GM18498 (cell line): ENCODE results near the gene KIAA1328.

Experiments used
- ATAC-seq: cut with Tn5 transposase; IDR thresholded peaks from one replicate; pipeline ENCODE4 v1.9.1; 2021; ENCODE audit warnings: mild to moderate bottlenecking, moderate library complexity; ENCODE audit not compliant: unreplicated experiment

Gene KIAA1328

GRCh38 chr18:37249171-37249886 lies 420.4 kb downstream of the KIAA1328 start:
- no peak for ATAC-seq

DNA sequence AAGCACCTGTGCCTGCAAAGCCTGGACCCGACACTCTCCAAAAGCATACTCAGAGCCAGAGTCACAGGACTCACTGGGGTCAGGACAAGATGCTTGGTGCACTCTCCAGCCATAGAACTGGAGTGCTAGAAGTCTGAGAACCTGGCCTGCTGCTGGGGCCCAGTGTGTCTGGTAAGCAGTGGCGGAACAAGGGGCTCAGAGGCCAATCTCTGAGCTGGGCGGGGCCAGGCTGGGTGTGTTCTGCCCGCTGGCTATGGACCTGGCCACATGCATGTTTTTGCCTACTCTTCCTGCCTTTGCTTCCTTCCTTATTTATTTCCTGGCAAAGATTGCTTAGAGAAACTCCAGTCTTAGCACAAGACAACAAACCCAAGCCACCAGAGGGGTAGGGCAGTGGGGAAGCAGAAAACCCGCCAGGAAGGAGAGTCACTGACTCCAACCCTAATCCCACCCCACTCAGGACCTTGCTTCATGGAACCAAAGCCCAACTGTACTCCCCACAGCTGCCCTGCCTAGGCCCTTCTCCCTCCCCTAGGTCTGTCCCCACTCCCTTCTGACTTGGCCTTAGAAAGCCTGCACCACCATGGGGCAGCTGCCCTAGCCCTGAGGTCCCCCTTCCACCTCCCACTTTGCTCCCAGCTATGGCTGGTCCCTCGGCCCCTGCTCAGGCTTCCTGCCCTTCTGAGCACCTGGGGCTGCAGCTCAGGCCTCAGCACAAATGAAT lies 421.1 kb downstream of the KIAA1328 start:
- no peak for ATAC-seq

DNA sequence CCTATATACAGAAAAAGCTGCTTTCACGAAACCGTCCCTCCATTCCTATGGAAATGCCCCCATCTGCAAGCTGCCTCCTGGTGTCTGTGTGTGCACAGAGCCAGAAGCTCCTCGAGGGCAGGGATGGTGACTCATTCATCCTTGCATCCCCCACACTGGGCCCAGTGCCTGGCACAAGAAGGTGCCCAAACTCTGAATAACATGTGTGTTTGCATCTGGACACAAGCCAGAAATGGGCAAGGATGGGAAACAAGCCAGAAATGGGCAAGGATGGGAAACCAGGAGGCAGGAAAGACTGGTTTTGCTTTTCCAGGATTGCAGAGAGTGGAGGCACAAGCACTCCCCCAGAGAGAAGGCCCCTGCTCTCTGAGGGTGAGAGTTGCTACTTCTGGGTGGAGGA lies 422.8 kb downstream of the KIAA1328 start:
- no peak for ATAC-seq

- no peak for ATAC-seq
Measured at GRCh38 chr18:37252342-37252741, 423.4 kb downstream of the KIAA1328 start.

- ATAC-seq: no peak
Measured at GRCh38 chr18:37252854-37253393, 424.0 kb downstream of the KIAA1328 start.

DNA sequence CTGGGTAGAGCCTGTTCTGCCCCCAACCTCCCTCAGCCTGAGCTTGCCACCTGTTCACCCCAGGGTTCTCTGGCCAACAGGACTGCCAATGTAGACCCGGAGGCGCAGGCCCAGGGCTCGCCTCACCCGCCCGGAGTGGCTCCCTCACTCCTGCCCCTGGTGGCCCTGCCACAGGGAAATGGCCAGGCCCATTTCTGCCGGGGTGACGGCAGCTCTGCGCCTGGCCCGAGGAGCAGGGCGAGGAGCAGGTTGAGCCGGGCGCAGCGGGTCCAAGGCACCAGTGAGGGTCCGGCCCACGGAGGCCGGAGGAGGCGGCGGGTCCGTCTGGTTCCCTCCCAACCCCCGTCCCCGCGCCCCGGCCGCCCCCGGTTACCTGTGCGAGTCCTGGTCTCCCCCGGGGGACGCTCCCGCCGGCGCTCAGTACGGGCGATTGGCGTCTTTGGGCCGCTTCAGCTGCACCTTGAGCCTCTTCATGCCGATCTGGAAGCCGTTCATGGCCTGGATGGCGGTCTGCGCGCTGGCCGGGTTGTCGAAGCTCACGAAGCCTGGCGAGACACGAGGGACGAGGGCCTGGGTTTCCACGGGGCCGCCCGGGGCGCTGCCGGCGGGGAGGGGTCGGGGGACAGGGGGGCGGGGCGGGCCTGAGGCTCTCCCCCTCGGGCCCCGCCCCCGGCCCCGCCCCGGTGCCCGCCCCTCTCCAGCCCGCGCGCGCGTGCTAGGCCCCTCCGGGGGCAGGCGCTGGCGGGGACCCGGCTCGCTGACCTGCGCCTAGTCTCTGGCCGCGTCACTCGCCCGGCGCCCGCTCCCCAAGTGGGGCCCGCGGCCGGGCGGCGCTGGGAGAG lies 424.7 kb downstream of the KIAA1328 start:
- ATAC-seq: no peak

- no peak for ATAC-seq
Measured at GRCh38 chr18:37254236-37254754, 425.4 kb downstream of the KIAA1328 start.

DNA sequence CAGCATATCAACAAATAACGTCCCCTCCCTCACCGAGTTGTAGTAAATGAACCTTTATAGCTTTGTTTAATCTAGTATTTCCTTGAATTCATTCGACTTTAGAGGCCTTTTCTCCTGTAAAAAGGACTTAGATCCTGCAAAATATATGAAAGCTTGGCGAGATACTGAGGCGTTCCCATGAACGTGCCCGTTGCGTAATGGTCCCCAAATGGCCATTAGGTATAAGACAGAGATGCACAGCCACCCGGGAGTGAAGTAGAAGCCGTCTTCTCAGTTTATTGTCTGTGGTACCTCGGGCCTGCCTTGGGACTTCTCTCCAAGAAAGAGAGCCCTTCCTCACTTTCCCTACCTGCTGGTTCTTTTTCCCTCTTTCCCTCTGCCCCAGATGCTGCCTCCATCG lies 426.0 kb downstream of the KIAA1328 start:
- ATAC-seq: no peak

DNA sequence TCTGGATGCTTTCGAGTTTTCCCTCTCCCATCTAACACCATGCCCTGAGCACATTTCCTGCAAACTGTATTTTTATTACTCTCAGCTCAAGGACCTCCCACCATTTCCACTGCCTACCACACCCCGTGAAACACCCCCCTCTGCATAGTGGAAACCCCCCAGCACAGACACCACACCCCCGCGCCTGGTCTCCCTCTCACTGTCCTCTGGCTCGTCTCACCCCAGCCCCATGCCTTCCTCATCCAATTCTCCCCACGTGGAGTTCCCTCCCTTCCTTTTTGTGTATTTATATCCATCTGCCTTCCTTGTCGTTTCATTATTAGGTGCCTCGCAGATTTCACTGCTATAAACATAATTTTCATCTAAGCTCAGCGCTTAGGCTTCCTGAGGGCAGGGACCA lies 429.2 kb downstream of the KIAA1328 start:
- ATAC-seq: no peak

DNA sequence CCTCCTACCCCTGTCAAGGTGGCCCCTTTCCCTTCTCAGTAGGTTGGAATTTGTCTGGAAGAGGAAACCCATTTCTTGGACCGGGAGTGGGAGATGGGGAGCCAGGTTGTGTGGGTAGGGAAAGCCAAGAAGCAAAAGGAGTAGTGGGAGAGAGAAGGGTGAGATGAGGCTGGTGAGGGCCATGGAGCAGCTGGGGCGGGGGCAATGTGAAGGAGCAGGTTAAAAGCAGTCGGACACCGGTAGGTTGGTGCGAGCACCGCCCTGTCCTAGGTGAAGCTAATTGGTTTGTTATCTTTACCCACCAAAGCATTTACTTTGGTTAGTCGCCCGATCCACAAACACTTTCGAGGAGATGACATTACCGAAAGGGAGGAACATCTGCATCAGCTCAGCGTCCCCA lies 429.9 kb downstream of the KIAA1328 start:
- ATAC-seq: no peak

GRCh38 chr18:37259711-37260110 lies 430.8 kb downstream of the KIAA1328 start:
- ATAC-seq: no peak

DNA sequence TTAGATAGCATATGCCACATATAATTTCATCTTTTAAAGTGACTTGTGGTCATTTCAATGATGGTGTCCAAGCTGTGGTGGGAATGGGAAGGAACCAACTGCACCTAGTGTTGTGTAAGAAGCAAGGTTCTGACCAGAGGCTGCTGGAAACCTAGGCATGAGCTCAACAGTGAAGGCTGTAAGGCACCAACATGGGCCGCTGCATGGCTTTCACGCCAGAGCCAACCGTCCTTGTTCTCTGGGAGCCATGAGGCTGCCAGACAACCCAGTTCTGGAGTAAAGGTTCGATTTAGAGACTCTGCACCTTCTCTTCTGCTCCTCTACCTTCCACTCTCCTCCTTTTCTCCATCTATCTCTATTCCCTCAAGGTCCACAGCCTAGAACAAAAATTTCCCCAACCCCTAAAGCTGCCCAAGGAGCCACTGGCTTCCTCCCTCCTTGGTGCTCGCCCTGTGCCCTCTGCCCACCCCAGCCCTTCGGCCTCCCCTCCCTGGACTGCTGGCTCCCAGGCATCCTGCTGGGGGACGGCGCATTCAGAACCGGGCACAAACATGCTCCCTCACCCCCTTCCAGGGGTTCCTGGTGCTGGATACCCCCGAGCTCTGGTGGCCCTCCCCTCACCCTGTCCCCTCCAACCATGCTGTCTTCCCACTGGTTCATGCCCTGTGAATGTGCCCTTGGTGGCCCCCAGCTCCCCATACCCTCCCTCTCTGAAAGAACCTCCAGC lies 431.6 kb downstream of the KIAA1328 start:
- no peak for ATAC-seq

DNA sequence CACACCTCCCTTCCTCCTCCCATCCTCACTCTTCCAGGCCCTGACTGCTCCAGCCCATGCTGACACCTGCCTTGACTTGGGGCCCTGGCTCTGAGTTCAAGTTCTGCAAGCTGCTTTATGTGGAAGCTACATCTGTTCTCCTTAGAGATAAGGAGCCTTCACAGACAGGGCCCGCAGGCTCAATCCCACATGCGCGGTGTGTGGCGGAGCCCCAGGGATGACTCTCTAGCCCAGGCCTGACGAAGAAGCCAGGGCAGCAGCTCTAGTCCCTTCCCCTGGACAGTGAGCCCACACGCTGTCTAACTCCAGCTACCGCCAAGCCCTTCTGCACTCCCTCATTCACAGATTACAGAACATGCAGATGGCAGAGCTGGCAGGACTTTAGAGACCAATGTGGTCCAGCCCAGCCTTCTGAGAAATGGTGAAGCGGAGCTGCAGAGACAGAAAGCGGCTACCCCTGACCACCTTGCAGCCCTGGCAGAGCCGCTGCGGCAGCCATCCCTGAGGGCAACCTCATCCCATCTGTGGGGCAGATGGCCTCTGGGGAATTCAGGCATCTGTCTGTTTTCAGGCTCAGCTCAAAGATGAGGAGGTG lies 432.4 kb downstream of the KIAA1328 start:
- no peak for ATAC-seq

DNA sequence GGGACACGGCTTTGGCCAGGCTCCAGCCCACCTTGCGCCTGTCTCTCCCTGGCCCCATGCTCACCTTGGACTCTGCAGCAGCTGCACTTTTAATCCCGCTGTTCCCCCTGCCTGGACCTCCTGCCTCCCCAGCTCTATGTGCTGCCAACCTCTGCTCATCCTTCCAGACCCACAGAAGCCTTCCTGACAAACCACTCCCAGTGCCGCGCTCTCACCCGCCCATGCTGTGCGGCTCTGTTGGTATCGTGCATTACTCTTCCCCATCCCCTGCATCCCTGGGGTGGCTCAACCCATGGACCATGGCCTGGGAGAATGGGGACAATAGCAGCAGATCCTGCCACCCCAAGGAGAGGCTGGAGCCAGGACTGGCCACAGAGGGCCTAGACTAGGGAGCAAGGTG lies 433.1 kb downstream of the KIAA1328 start:
- no peak for ATAC-seq

DNA sequence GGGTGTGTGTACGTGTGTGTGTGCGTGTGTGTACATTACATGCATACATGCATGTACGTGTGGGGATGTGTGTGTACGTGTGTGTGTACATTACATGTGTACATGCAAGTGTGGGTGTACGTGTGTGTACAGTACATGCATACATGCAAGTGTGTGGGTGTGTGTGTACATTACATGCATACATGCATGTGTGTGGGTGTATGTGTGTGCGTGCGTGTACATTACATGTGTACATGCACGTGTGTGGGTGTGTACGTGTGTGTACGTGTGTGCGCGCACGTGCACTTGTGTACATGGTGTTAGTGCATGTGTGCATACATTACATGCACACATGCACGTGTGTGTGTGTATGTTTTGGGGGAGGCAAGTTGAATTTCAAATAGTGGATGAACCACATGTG lies 436.0 kb downstream of the KIAA1328 start:
- no peak for ATAC-seq

GRCh38 chr18:37265382-37265781 lies 436.5 kb downstream of the KIAA1328 start:
- ATAC-seq: no peak

GRCh38 chr18:37266290-37266689 lies 437.4 kb downstream of the KIAA1328 start:
- ATAC-seq: no peak

DNA sequence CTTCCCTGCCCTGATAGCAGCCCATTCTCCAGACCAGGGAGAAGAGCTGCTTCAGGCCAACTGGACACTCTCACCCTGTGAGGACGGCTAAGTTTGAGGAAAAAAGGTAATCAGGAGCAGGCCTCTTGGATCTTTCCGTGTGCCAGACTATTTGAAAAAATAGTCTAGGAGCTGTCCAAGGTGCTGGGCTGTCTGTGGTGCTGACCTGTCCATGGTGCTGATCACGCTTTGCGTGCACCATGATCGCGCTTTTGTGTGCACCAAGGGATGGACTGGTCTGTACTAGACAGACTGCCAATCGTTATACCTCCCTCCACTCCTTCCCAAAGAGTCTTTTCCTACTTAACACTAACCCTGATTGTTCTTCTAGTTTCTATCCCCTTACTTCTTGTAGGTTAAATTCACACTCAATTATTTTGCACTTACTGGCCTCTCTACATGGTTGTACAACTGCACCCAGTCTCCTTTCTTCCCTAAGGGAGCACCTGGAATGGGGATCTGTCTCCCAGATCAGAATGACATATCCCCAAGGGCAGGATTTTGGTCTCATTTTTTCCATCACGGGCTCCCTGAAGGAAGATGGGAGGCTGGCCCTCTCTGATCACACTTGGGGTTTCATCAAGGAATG lies 441.2 kb downstream of the KIAA1328 start:
- no peak for ATAC-seq

DNA sequence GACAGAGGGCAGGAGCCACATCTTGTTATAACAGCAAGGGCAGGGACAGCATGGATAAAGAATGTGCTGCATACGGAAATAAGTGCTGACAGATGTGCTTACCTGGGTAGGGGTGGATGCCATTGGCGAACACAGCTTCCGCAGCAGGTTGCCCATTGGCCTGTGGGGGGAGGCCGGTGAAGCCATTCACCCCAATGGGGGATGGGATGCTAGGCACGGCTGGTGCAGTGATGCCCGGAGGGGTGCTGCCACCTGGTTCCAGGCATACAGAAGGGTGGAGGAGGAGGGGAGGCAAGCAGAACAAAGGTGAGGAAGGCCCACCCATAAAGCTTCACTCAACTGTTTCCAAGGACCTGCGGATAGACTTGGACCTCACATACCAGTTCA lies 441.7 kb downstream of the KIAA1328 start:
- ATAC-seq: no peak

- ATAC-seq: no peak
Measured at GRCh38 chr18:37272226-37272625, 443.3 kb downstream of the KIAA1328 start.
